Mesenchymal stem cell (in vitro differentiated cells and primary cell): Measurements from ENCODE around the gene EXOC6B.

Source experiments
- DNase-seq: peaks from one replicate; pipeline ENCODE4 v3.0.0-alpha.2; 2013
- H2AFZ ChIP-seq: one replicate; pipeline ENCODE4 v1.6.1; 2013; ENCODE audit warnings: low read depth, mild to moderate bottlenecking, control low read depth, inconsistent platforms, low read length, moderate library complexity
- H2AK5ac ChIP-seq: 2 replicates; pipeline ENCODE4 v1.6.1; 2013; ENCODE audit warnings: low read length, moderate library complexity, mild to moderate bottlenecking, inconsistent platforms; ENCODE audit not compliant: severe bottlenecking
- H2BK120ac ChIP-seq: one replicate; pipeline ENCODE4 v1.6.1; 2013; ENCODE audit warnings: low read depth, mild to moderate bottlenecking, inconsistent platforms, low read length, moderate library complexity
- H2BK12ac ChIP-seq, 2 experiments: one replicate each; pipeline ENCODE4 v1.6.1; 2013; ENCODE audit warnings: inconsistent platforms in 2 of 2, low read length in 2 of 2, mild to moderate bottlenecking in 2 of 2, moderate library complexity in 2 of 2, control low read depth in 1 of 2
- H2BK15ac ChIP-seq: one replicate; pipeline ENCODE4 v1.6.1; 2013; ENCODE audit warnings: mild to moderate bottlenecking, low read depth, inconsistent platforms; ENCODE audit not compliant: poor library complexity, severe bottlenecking
- H2BK5ac ChIP-seq: 2 replicates; pipeline ENCODE4 v1.6.1; 2013; ENCODE audit warnings: low read depth, mild to moderate bottlenecking, low read length, control low read depth, inconsistent platforms; ENCODE audit not compliant: poor library complexity, severe bottlenecking
- H3K14ac ChIP-seq, 2 experiments: one replicate each; pipeline ENCODE4 v1.6.1; 2013; ENCODE audit warnings: inconsistent platforms in 2 of 2, low read length in 2 of 2, control low read depth in 1 of 2, mild to moderate bottlenecking in 1 of 2, moderate library complexity in 1 of 2
- H3K18ac ChIP-seq, 2 experiments: one replicate each; pipeline ENCODE4 v1.6.1; 2013; ENCODE audit warnings: inconsistent platforms in 2 of 2, low read length in 2 of 2, control low read depth in 1 of 2, low read depth in 1 of 2, mild to moderate bottlenecking in 1 of 2
- H3K23ac ChIP-seq, 2 experiments: one replicate each; pipeline ENCODE4 v1.6.1; 2013; ENCODE audit warnings: inconsistent platforms in 2 of 2, low read length in 2 of 2, mild to moderate bottlenecking in 2 of 2, moderate library complexity in 2 of 2, control low read depth in 1 of 2
- H3K27ac ChIP-seq: 2 replicates; pipeline ENCODE4 v1.5.1; 2013; ENCODE audit warnings: mild to moderate bottlenecking, moderate library complexity, low read length, control low read depth, inconsistent platforms; ENCODE audit not compliant: poor library complexity, severe bottlenecking
- H3K27me3 ChIP-seq, 2 experiments: 2 replicates each; pipeline versions ENCODE4 v1.6.1 to v1.7.0; 2013; ENCODE audit warnings: low read length in 2 of 2, mild to moderate bottlenecking in 2 of 2, moderate library complexity in 2 of 2, control low read depth in 1 of 2, inconsistent platforms in 1 of 2; ENCODE audit not compliant: control insufficient read depth in 1 of 2, insufficient read depth in 1 of 2
- H3K36me3 ChIP-seq, 2 experiments: 2 replicates each; pipeline versions ENCODE4 v1.6.1 to v1.7.0; 2013; ENCODE audit warnings: low read length in 2 of 2, control low read depth in 1 of 2, inconsistent platforms in 1 of 2, low read depth in 1 of 2, mild to moderate bottlenecking in 1 of 2; ENCODE audit not compliant: insufficient read depth in 2 of 2, control insufficient read depth in 1 of 2
- H3K4ac ChIP-seq, 2 experiments: one replicate each; pipeline ENCODE4 v1.6.1; 2013; ENCODE audit warnings: inconsistent platforms in 2 of 2, low read length in 2 of 2, mild to moderate bottlenecking in 2 of 2, moderate library complexity in 2 of 2, control low read depth in 1 of 2, low read depth in 1 of 2
- H3K4me1 ChIP-seq: 2 replicates; pipeline ENCODE4 v1.6.1; 2013; ENCODE audit warnings: low read depth, low read length, control low read depth; ENCODE audit not compliant: control insufficient read depth, insufficient read depth
- H3K4me2 ChIP-seq: 2 replicates; pipeline ENCODE4 v1.6.1; 2013; ENCODE audit warnings: low read length, mild to moderate bottlenecking, inconsistent platforms; ENCODE audit not compliant: poor library complexity, severe bottlenecking
- H3K4me3 ChIP-seq, 2 experiments: 2 replicates each; pipeline versions ENCODE4 v1.5.1 to v1.7.0; 2013; ENCODE audit warnings: low read length in 2 of 2, mild to moderate bottlenecking in 2 of 2, control low read depth in 1 of 2, low read depth in 1 of 2; ENCODE audit not compliant: insufficient read depth in 1 of 2
- H3K79me1 ChIP-seq: replicated peaks from 2 replicates; pipeline ENCODE4 v1.6.1; 2013; ENCODE audit warnings: mild to moderate bottlenecking, control low read depth, low read length, inconsistent platforms; ENCODE audit not compliant: poor library complexity, severe bottlenecking
- H3K9ac ChIP-seq: 2 replicates; pipeline ENCODE4 v1.7.0; 2013; ENCODE audit warnings: mild to moderate bottlenecking, low read length, moderate library complexity
- H3K9me3 ChIP-seq: 2 replicates; pipeline ENCODE4 v1.7.0; 2013; ENCODE audit warnings: mild to moderate bottlenecking, low read length; ENCODE audit not compliant: control insufficient read depth
- H4K8ac ChIP-seq: one replicate; pipeline ENCODE4 v1.6.1; 2013; ENCODE audit warnings: inconsistent platforms, mild to moderate bottlenecking, low read length, moderate library complexity
- H4K91ac ChIP-seq: one replicate; pipeline ENCODE4 v1.6.1; 2013; ENCODE audit warnings: mild to moderate bottlenecking, low read length, inconsistent platforms
- WGBS: methylation state at CpG from one replicate; pipeline ENCODE4 v1.1.7; 2013; ENCODE audit warnings: mixed read lengths; 5-methylcytosine and 5-hydroxymethylcytosine counted together

EXOC6B gene

GRCh38 chr2:72143441-72144273 is 682.2 kb downstream of the EXOC6B start:
- Histone ChIP-seq H3K4me1 (peaks cover 54% of the 10 kb centered on the region), H3K23ac (peak overlapping the region in 1 of 2 experiments; percentile 87), H3K79me1 (no peaks in the 10 kb centered on the region), H3K14ac (peak overlapping the region in 1 of 2 experiments; percentile 82), H2AFZ (peak overlapping the region; percentile 42), H2BK12ac (no peak overlapping the region), H2BK5ac (no peak overlapping the region), H3K36me3 (no peaks in the 10 kb centered on the region), H4K91ac (no peak overlapping the region), H4K8ac (no peak overlapping the region), H3K9me3 (no peaks in the 10 kb centered on the region), H3K4me2 (peak overlapping the region; percentile 67), H2AK5ac (no peak overlapping the region), H3K4ac (no peak overlapping the region), H3K9ac (peak overlapping the region; percentile 69), H2BK15ac (no peak overlapping the region), H3K18ac (peak overlapping the region in 1 of 2 experiments; percentile 69), H3K4me3 (peak overlapping the region; percentile 22 to 70), H3K27me3 (peaks cover 15 to 53% of the 10 kb centered on the region in 2 experiments), H2BK120ac (no peak overlapping the region), H3K27ac (no peak overlapping the region)
- WGBS, result 4% methylated on average over 59 of the region's 65 CpGs
- DNase-seq, result peak; percentile 32

- Histone ChIP-seq H2BK120ac (no peak overlapping the region), H3K27me3 (peaks cover 12 to 49% of the 10 kb centered on the region in 2 experiments), H2BK12ac (no peak overlapping the region), H3K18ac (no peak overlapping the region), H4K8ac (no peak overlapping the region), H4K91ac (no peak overlapping the region), H3K14ac (no peak overlapping the region), H3K9me3 (no peaks in the 10 kb centered on the region), H3K79me1 (no peaks in the 10 kb centered on the region), H3K9ac (peak overlapping the region; percentile 69), H3K4ac (no peak overlapping the region), H3K4me2 (peak overlapping the region; percentile 67), H2BK5ac (no peak overlapping the region), H3K36me3 (no peaks in the 10 kb centered on the region), H2AFZ (no peak overlapping the region), H3K4me1 (peaks cover 61% of the 10 kb centered on the region), H3K27ac (no peak overlapping the region), H2BK15ac (no peak overlapping the region), H3K4me3 (peak overlapping the region; percentile 22 to 70), H3K23ac (no peak overlapping the region), H2AK5ac (no peak overlapping the region)
- WGBS, result 5% methylated on average over 31 of the region's 50 CpGs
- peak; percentile 55 for DNase-seq
These were observed 683.0 kb downstream of the EXOC6B start for GRCh38 chr2:72142570-72143440.

- H2BK15ac ChIP-seq, result no peak overlapping the region
- H3K27ac ChIP-seq, result no peak overlapping the region
- H3K4ac ChIP-seq, result no peak overlapping the region
- peak overlapping the region in 1 of 2 experiments; percentile 70 for H3K4me3 ChIP-seq
- H3K36me3 ChIP-seq, result no peaks in the 10 kb centered on the region
- H3K4me1 ChIP-seq, result peaks cover 56% of the 10 kb centered on the region
- H3K18ac ChIP-seq, result no peak overlapping the region
- H2AK5ac ChIP-seq, result no peak overlapping the region
- no peaks in the 10 kb centered on the region for H3K9me3 ChIP-seq
- DNase-seq, result no peak
- 73% methylated on average over 13 of the region's 13 CpGs for WGBS
- H3K4me2 ChIP-seq, result no peak overlapping the region
- no peak overlapping the region for H4K8ac ChIP-seq
- H3K27me3 ChIP-seq, result peaks cover 8 to 41% of the 10 kb centered on the region in 2 experiments
- H2AFZ ChIP-seq, result no peak overlapping the region
- H3K23ac ChIP-seq, result no peak overlapping the region
- H2BK12ac ChIP-seq, result no peak overlapping the region
- peak overlapping the region; percentile 69 for H3K9ac ChIP-seq
- H2BK120ac ChIP-seq, result no peak overlapping the region
- no peak overlapping the region for H3K14ac ChIP-seq
- H3K79me1 ChIP-seq, result no peaks in the 10 kb centered on the region
- H2BK5ac ChIP-seq, result no peak overlapping the region
- H4K91ac ChIP-seq, result no peak overlapping the region
These were observed 683.9 kb downstream of the EXOC6B start for GRCh38 chr2:72141881-72142451.
